GM12878 (cell line): ENCODE data around the gene TOM1L1. TPM values are rescaled to one million over a fixed set of nuclear protein-coding genes. Genes with fewer than 3 reads are reported as not detected.

Experiments
- ATAC-seq: fragments of 200-7000 bp; cut with Tn5 transposase; 3 replicates; pipeline ENCODE4 v1.9.1; 2020; ENCODE audit warnings: mild to moderate bottlenecking, moderate library complexity
- BruUV-seq: library from RNA; stranded (reverse); fragments of 400-500 nt; replicated peaks from 2 replicates; lab custom pipeline; 2021; lab: Mats Ljungman, UMichigan
- CTCF ChIA-PET: fragments of 300-600 bp; sonication (Branson Sonifier 250); formaldehyde crosslinking; extraction: SDS; loops from one replicate; lab custom pipeline; 2021; ENCODE audit warnings: inconsistent platforms; lab: Yijun Ruan, JAX
- POLR2A ChIA-PET: fragments of 350-600 bp; formaldehyde crosslinking; extraction: SDS; loops from one replicate; lab custom pipeline; 2021; ENCODE audit warnings: inconsistent platforms; lab: Charles Lee
- RAD21 ChIA-PET: fragments of 300-600 bp; sonication (Branson Sonifier 250); formaldehyde crosslinking; loops from one replicate; lab custom pipeline; 2023; ENCODE audit warnings: antibody characterized with exemption; ENCODE audit not compliant: unreplicated experiment; lab: Charles Lee
- SMC1A ChIA-PET: fragments of 300-600 bp; sonication (Branson Sonifier 250); formaldehyde crosslinking; loops from one replicate; lab custom pipeline; 2023; ENCODE audit not compliant: unreplicated experiment, uncharacterized antibody; lab: Charles Lee
- DNase-seq: peaks from one replicate; pipeline ENCODE4 v3.0.0-alpha.2; 2011; ENCODE audit warnings: low read depth, low spot score
- FAIRE-seq: peaks from 3 replicates; lab custom pipeline; 2011; peaks lifted over from hg19 to GRCh38; lab: Jason Lieb, UNC
- H2AFZ ChIP-seq: 2 replicates; pipeline ENCODE4 v1.6.0; 2011; ENCODE audit warnings: low read depth, low read length, control low read depth; ENCODE audit not compliant: control insufficient read depth
- H3K27ac ChIP-seq: 2 replicates; pipeline ENCODE4 v1.5.1; 2011; ENCODE audit warnings: control low read depth; ENCODE audit not compliant: control insufficient read depth, insufficient read depth
- H3K27me3 ChIP-seq, 2 experiments: replicated peaks in 1 of 2; 2 replicates each; pipeline versions ENCODE4 v1.6.0 to v1.6.1; 2011; ENCODE audit warnings: low read length in 1 of 2; ENCODE audit not compliant: control insufficient read depth in 2 of 2, insufficient read depth in 2 of 2
- H3K36me3 ChIP-seq, 2 experiments: 2 replicates each; pipeline ENCODE4 v1.5.1; 2011; ENCODE audit warnings: low read length in 1 of 2; ENCODE audit not compliant: control insufficient read depth in 2 of 2, insufficient read depth in 2 of 2
- H3K4me1 ChIP-seq: 2 replicates; pipeline ENCODE4 v1.6.1; 2011; ENCODE audit warnings: mild to moderate bottlenecking, low read length, moderate library complexity, mixed read lengths; ENCODE audit not compliant: control insufficient read depth, insufficient read depth
- H3K4me2 ChIP-seq: 2 replicates; pipeline ENCODE4 v1.6.0; 2011; ENCODE audit warnings: control low read depth; ENCODE audit not compliant: control insufficient read depth, insufficient read depth
- H3K4me3 ChIP-seq: fragments of 200-600 bp; sonication (generic); 2 replicates; pipeline ENCODE4 v1.5.1; 2016
- H3K79me2 ChIP-seq: 2 replicates; pipeline ENCODE4 v1.6.0; 2011; ENCODE audit warnings: low read length; ENCODE audit not compliant: control insufficient read depth, insufficient read depth
- H3K9ac ChIP-seq: 2 replicates; pipeline ENCODE4 v1.8.0; 2011; ENCODE audit warnings: low read length, control low read depth, mixed read lengths; ENCODE audit not compliant: control insufficient read depth, insufficient read depth
- H3K9me3 ChIP-seq: replicated peaks from 3 replicates; pipeline ENCODE4 v1.5.1; 2011; ENCODE audit warnings: mild to moderate bottlenecking, low read length; ENCODE audit not compliant: control insufficient read depth, insufficient read depth
- H4K20me1 ChIP-seq: 2 replicates; pipeline ENCODE4 v1.6.0; 2011; ENCODE audit not compliant: control insufficient read depth, insufficient read depth
- E2F4 ChIP-seq: IDR thresholded peaks from 2 replicates; pipeline ENCODE4 v1.6.1; 2012; ENCODE audit warnings: low read depth, low read length, improper control_type of control experiment
- FOXM1 ChIP-seq: IDR thresholded peaks from 2 replicates; pipeline ENCODE4 v1.6.1; 2012; ENCODE audit warnings: low read depth, mild to moderate bottlenecking, inconsistent platforms, low read length, moderate library complexity
- HCFC1 ChIP-seq: fragments of 150-350 bp; IDR thresholded peaks from 2 replicates; pipeline ENCODE4 v1.6.1; 2014; ENCODE audit warnings: low read length
- JUNB ChIP-seq: IDR thresholded peaks from 2 replicates; pipeline ENCODE4 v1.6.1; 2016; ENCODE audit warnings: antibody characterized with exemption, mild to moderate bottlenecking
- MLLT1 ChIP-seq: fragments of 450-650 bp; IDR thresholded peaks from 2 replicates; pipeline ENCODE4 v1.6.1; 2016; ENCODE audit warnings: mild to moderate bottlenecking
- RUNX3 ChIP-seq: IDR thresholded peaks from 2 replicates; pipeline ENCODE4 v1.6.1; 2012; ENCODE audit warnings: low read length, inconsistent platforms
- ZBED1 ChIP-seq: IDR thresholded peaks from 2 replicates; pipeline ENCODE4 v1.6.1; 2016; ENCODE audit warnings: borderline replicate concordance
- ZBTB11 ChIP-seq: fragments of 450-650 bp; formaldehyde crosslinking; IDR thresholded peaks from 2 replicates; pipeline ENCODE4 v1.5.0; 2022; ENCODE audit warnings: mild to moderate bottlenecking, missing genetic modification characterization
- ZBTB40 ChIP-seq: fragments of 450-650 bp; IDR thresholded peaks from 2 replicates; pipeline ENCODE4 v1.6.1; 2016; ENCODE audit warnings: mild to moderate bottlenecking, moderate library complexity, borderline replicate concordance
- WGBS: methylation state at CpG from one replicate; pipeline ENCODE4 v1.1.6; 2016; ENCODE audit warnings: low lambda C conversion rate; ENCODE audit not compliant: insufficient replicate concordance, insufficient coverage; ENCODE audit errors: missing lambda C conversion rate; 5-methylcytosine and 5-hydroxymethylcytosine counted together
- in situ Hi-C: fragments of 300-500 bp; cut with MboI; formaldehyde crosslinking; loops from 9 replicates; pipeline ENCODE4 v1.14.3; 2018; ENCODE audit warnings: mixed read lengths
- intact Hi-C: fragments of 100-400 bp; cut with micrococcal nuclease; formaldehyde crosslinking; loops from one replicate; pipeline ENCODE4 v1.14.2; 2022; ENCODE audit not compliant: unreplicated experiment
- polyA plus RNA-seq, 11 experiments: library from polyadenylated mRNA; depleted of rRNA in 4 of 11; unstranded in 6 of 11; stranded (reverse) in 5 of 11; fragments of >200 nt; fragmentation: Nextera tagmentation in 4 of 11; fragmentation: Illumina TruSeq in 1 of 11; extraction: Ambion mirVana in 4 of 11; extraction: Trizol in 1 of 11; gene quantifications; 1 replicate in 1 of 11; 2 replicates in 10 of 11; pipeline versions ENCODE4 v1.2.1 to v1.2.3, GENCODE V29; 2011 to 2016; ENCODE audit warnings: inconsistent platforms in 2 of 11, missing spikeins in 2 of 11, low read depth in 1 of 11
- total RNA-seq, 4 experiments: library from RNA; depleted of rRNA in 3 of 4; stranded (reverse); fragments of >200 nt in 3 of 4; fragmentation: Illumina TruSeq in 1 of 4; extraction: Trizol in 1 of 4; gene quantifications; 2 replicates each; pipeline versions ENCODE4 v1.2.1 to v1.2.3, GENCODE V29; 2013 to 2021

Gene TOM1L1
- total and polyA plus RNA-seq, 10 of the 15 experiments (the other 5 are each of a cell fraction or from before 2014, with no cell fraction given) = 1.9 to 8.8 (median 2.5) TPM

GRCh38 chr17:54971147-54971546, 70.5 kb downstream of the TOM1L1 start (continued):
- no peak for TF ChIP-seq ZBTB11 (CRISPR knock-in tag)

GRCh38 chr17:54971901-54972300, 71.2 kb downstream of the TOM1L1 start:
- no peak for FAIRE-seq
- SMC1A ChIA-PET = interaction anchor here (3.7 kb wide), 1 partner anchor 21 kb away, joined by 17 read pairs; no protein-coding TSS in a partner anchor
- TF ChIP-seq JUNB (no peak), FOXM1 (no peak), ZBTB40 (no peak), RUNX3 (no peak), ZBED1 (no peak), E2F4 (no peak), HCFC1 (no peak), MLLT1 (no peak)

More at GRCh38 chr17:54971901-54972300, 71.2 kb downstream of the TOM1L1 start:
- Histone ChIP-seq H3K9me3 (no peaks in the 10 kb centered on the region; the same call in 2 of the 3 replicates), H3K27ac (no peak overlapping the region), H3K36me3 (no peaks in the 10 kb centered on the region), H2AFZ (no peak overlapping the region), H3K27me3 (no peaks in the 10 kb centered on the region), H3K4me1 (peaks cover 19% of the 10 kb centered on the region), H3K4me3 (no peak overlapping the region), H3K79me2 (peaks cover 36% of the 10 kb centered on the region), H3K9ac (no peak overlapping the region), H3K4me2 (no peak overlapping the region), H4K20me1 (no peaks in the 10 kb centered on the region)
- WGBS = 91% methylated on average over 3 of the region's 3 CpGs
- ChIA-PET CTCF (interaction anchor here (3.1 kb wide), 1 partner anchor 20 kb away, joined by 26 read pairs; no protein-coding TSS in a partner anchor), POLR2A (no interaction called here), RAD21 (no interaction called here)
- no peak for DNase-seq
- in situ Hi-C loops = no loop called here
- no peak for ATAC-seq
- no TSS peak for BruUV-seq
- intact Hi-C loops = no loop called here
